ENCODE data around the gene LRP8. TPM values are rescaled to one million over a fixed set of nuclear protein-coding genes. Genes with fewer than 3 reads are reported as not detected.

LRP8 gene
- total RNA-seq, 4 donors from 2014 or later, result 1.8 to 3.6 (median 2.2) TPM

GRCh38 chr1:53271446-53272090, 56.3 kb downstream of the LRP8 start:
- TF ChIP-seq POLR2A (IDR thresholded peaks at IDR 0.05) (no peak), POLR2AphosphoS5 (IDR thresholded peaks at IDR 0.05) (no peak), EP300 (IDR thresholded peaks at IDR 0.05) (no peak)
- TF ChIP-seq, protein P1, sequence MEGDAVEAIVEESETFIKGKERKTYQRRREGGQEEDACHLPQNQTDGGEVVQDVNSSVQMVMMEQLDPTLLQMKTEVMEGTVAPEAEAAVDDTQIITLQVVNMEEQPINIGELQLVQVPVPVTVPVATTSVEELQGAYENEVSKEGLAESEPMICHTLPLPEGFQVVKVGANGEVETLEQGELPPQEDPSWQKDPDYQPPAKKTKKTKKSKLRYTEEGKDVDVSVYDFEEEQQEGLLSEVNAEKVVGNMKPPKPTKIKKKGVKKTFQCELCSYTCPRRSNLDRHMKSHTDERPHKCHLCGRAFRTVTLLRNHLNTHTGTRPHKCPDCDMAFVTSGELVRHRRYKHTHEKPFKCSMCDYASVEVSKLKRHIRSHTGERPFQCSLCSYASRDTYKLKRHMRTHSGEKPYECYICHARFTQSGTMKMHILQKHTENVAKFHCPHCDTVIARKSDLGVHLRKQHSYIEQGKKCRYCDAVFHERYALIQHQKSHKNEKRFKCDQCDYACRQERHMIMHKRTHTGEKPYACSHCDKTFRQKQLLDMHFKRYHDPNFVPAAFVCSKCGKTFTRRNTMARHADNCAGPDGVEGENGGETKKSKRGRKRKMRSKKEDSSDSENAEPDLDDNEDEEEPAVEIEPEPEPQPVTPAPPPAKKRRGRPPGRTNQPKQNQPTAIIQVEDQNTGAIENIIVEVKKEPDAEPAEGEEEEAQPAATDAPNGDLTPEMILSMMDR (IDR thresholded peaks at IDR 0.05), result no peak
- Histone ChIP-seq H3K4me3 (no peak overlapping the region), H3K36me3 (no peaks in the 10 kb centered on the region), H3K9me3 (no peaks in the 10 kb centered on the region), H3K27ac (no peak overlapping the region), H3K4me1 (no peaks in the 10 kb centered on the region), H3K27me3 (peaks cover 3% of the 10 kb centered on the region)
- ATAC-seq, result no peak
- 71 to 100% methylated on average over 2 to 3 of the region's 5 CpGs for WGBS, 2 donors (ENCODE audit: low coverage in 1 of 2)

DNA sequence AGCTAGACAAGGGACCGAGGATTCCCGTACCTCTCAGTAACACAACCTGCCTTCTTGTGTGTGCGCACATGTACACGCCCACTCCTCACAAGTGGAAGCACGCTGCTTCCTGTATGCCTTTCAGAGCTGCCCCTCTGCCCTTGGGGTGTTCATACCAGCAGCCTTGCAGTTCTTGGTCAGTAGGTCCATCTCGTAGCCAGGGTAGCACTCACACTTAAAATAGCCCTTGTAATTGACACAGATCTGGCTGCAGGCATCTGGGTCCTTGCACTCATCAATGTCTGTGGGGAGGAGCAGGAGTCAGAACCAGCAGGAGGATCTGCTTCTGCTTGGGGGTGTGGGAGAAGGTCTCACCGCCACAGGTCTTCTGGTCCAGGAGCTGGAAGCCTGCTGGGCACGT, 57.0 kb downstream of the LRP8 start:
- no peaks in the 10 kb centered on the region for H3K27me3 ChIP-seq
- H3K36me3 ChIP-seq, result no peaks in the 10 kb centered on the region
- no peak for TF ChIP-seq EP300 (IDR thresholded peaks at IDR 0.05)
- TF ChIP-seq POLR2A (IDR thresholded peaks at IDR 0.05), result no peak
- TF ChIP-seq, protein P1 (IDR thresholded peaks at IDR 0.05), result no peak
- no peak for TF ChIP-seq POLR2AphosphoS5 (IDR thresholded peaks at IDR 0.05)
- 88 to 97% methylated on average over 5 of the region's 8 CpGs for WGBS, 2 donors (ENCODE audit: low coverage in 1 of 2)
- H3K27ac ChIP-seq, result no peak overlapping the region
- no peak overlapping the region for H3K4me3 ChIP-seq
- H3K9me3 ChIP-seq, result no peaks in the 10 kb centered on the region
- no peaks in the 10 kb centered on the region for H3K4me1 ChIP-seq
- ATAC-seq, result no peak

GRCh38 chr1:53270107-53270506, 57.8 kb downstream of the LRP8 start:
- Histone ChIP-seq H3K36me3 (no peaks in the 10 kb centered on the region), H3K4me3 (no peak overlapping the region), H3K27ac (no peak overlapping the region), H3K27me3 (no peaks in the 10 kb centered on the region), H3K9me3 (no peaks in the 10 kb centered on the region), H3K4me1 (no peaks in the 10 kb centered on the region)
- WGBS, 2 donors (ENCODE audit: low coverage in 1 of 2), result 75% methylated on average over 1 of the region's 1 CpG; no CpG with 5 or more reads in 1 of the 2 donors
- no peak for ATAC-seq
- TF ChIP-seq POLR2AphosphoS5 (IDR thresholded peaks at IDR 0.05), result no peak
- TF ChIP-seq POLR2A (IDR thresholded peaks at IDR 0.05), result no peak
- no peak for TF ChIP-seq EP300 (IDR thresholded peaks at IDR 0.05)
- TF ChIP-seq, protein P1 (IDR thresholded peaks at IDR 0.05), result no peak

DNA sequence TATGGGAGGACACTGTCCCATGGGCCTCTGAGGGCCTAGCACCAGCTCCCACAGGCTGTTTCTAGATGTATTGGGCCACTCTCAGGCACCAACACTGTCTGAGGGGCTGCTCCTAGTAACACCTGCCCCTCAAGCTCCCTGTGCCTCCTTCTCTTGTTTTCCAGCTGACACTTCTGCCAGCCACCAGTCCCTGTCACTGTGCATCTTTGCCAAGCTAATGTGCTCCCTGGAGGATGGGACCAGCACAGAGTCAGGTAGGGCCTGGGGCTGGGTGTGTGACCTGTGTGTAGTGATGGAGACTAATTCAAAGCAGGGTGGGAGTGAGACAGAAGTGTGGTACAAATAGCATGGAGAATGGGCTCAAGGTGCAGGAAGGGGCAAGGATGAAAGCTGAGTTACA, 60.1 kb downstream of the LRP8 start:
- H3K27ac ChIP-seq, result no peak overlapping the region
- H3K4me1 ChIP-seq, result no peaks in the 10 kb centered on the region
- H3K27me3 ChIP-seq, result no peaks in the 10 kb centered on the region
- no peaks in the 10 kb centered on the region for H3K36me3 ChIP-seq
- ATAC-seq, result no peak
- no peak for TF ChIP-seq EP300 (IDR thresholded peaks at IDR 0.05)
- TF ChIP-seq POLR2AphosphoS5 (IDR thresholded peaks at IDR 0.05), result no peak
- no peak for TF ChIP-seq POLR2A (IDR thresholded peaks at IDR 0.05)
- TF ChIP-seq, protein P1 (IDR thresholded peaks at IDR 0.05), result no peak
- H3K9me3 ChIP-seq, result no peaks in the 10 kb centered on the region
- H3K4me3 ChIP-seq, result no peak overlapping the region

DNA sequence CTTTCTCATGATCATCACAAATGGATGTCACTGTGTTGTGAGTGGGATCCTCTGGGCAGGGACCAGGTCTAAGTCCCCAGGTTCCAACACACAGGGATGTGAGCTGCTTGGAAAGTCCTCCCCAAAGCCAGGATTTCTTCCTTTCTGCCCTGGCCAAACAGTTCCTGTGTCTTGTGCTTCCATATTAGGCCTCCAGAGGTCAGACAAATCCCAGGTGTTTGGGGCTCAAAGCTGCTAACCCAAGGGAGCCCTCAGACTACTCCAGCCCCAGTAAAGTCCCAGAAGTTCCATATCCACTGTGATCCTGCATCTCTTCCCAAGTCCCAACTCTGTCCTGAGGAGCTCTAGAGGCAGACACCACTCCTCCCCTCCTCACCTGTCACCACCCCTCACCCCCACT, 61.8 kb downstream of the LRP8 start:
- no peaks in the 10 kb centered on the region for H3K9me3 ChIP-seq
- no peaks in the 10 kb centered on the region for H3K27me3 ChIP-seq
- TF ChIP-seq, protein P1 (IDR thresholded peaks at IDR 0.05), result no peak
- no peak for TF ChIP-seq EP300 (IDR thresholded peaks at IDR 0.05)
- no peak for TF ChIP-seq POLR2AphosphoS5 (IDR thresholded peaks at IDR 0.05)
- no peak for TF ChIP-seq POLR2A (IDR thresholded peaks at IDR 0.05)
- peaks cover 0 to 6% of the 10 kb centered on the region in 2 donors for H3K36me3 ChIP-seq
- H3K4me1 ChIP-seq, result no peaks in the 10 kb centered on the region
- no peak overlapping the region for H3K27ac ChIP-seq
- H3K4me3 ChIP-seq, result no peak overlapping the region
- ATAC-seq, result no peak

Data from gastroesophageal sphincter (tissue), 4 donors.